IPS-NIHi11 (cell line): ENCODE results near the gene TYW1B.
"Not testable (repeated sequence)": the region's sequence is repeated elsewhere in the genome, so short reads cannot be mapped to it uniquely, and the experiment has no call there.

ENCODE experiments used
- DNase-seq: peaks from one replicate; pipeline ENCODE4 v3.0.0; 2012; ENCODE audit warnings: mixed read lengths, low spot score

Gene TYW1B

GRCh38 chr7:72550454-72550853 is 277.5 kb downstream of the TYW1B start:
- not testable (repeated sequence) for DNase-seq

GRCh38 chr7:72546586-72547237 is 281.3 kb downstream of the TYW1B start:
- not testable (repeated sequence) for DNase-seq

GRCh38 chr7:72544531-72544930 is 283.5 kb downstream of the TYW1B start:
- DNase-seq: not testable (repeated sequence)

GRCh38 chr7:72540923-72541322 is 287.1 kb downstream of the TYW1B start:
- DNase-seq: no peak

GRCh38 chr7:72540106-72540611 is 287.8 kb downstream of the TYW1B start:
- DNase-seq: no peak

GRCh38 chr7:72539702-72540101 is 288.3 kb downstream of the TYW1B start:
- no peak for DNase-seq

GRCh38 chr7:72538856-72539255 is 289.1 kb downstream of the TYW1B start:
- DNase-seq: no peak

- DNase-seq: no peak
These were observed 289.9 kb downstream of the TYW1B start for GRCh38 chr7:72538147-72538546.

- not testable (repeated sequence) for DNase-seq
These were observed 292.0 kb downstream of the TYW1B start for GRCh38 chr7:72536038-72536437.

- not testable (repeated sequence) for DNase-seq
These were observed 297.0 kb downstream of the TYW1B start for GRCh38 chr7:72531048-72531447.
